ENCODE measurements around the gene DNM3. TPM values are rescaled to one million over a fixed set of nuclear protein-coding genes. Genes with fewer than 3 reads are reported as not detected.

The DNM3 gene
- total RNA-seq, 1 experiment from 2014 or later, result 0.71 TPM

GRCh38 chr1:172245788-172246187 is 404.5 kb downstream of the DNM3 start:
- TF ChIP-seq CTCF (conservative IDR thresholded peaks at IDR 0.05; ENCODE audit: low read depth, low read length) (no peak), EZH2 (IDR thresholded peaks at IDR 0.05; ENCODE audit: borderline replicate concordance, low read depth, low read length, poor library complexity, severe bottlenecking) (no peak)
- BruUV-seq (replicated peaks), result no TSS peak
- Histone ChIP-seq H3K9me3 (ENCODE audit: low read depth, low read length, poor library complexity, severe bottlenecking) (no peaks in the 10 kb centered on the region), H3K36me3 (ENCODE audit: insufficient read depth, low read length, poor library complexity, severe bottlenecking) (no peaks in the 10 kb centered on the region), H3K27ac (ENCODE audit: low read depth, low read length, poor library complexity, severe bottlenecking) (no peak overlapping the region), H3K4me1 (ENCODE audit: insufficient read depth, low read length, poor library complexity, severe bottlenecking) (no peaks in the 10 kb centered on the region), H3K27me3 (replicated peaks; ENCODE audit: insufficient read depth, low read depth, low read length, poor library complexity) (no peaks in the 10 kb centered on the region), H3K4me3 (ENCODE audit: low read depth, low read length, poor library complexity, severe bottlenecking) (no peak overlapping the region)
- POLR2A ChIA-PET (ENCODE audit: low non-redundant PET), result no interaction called here
- intact Hi-C loops (cut with micrococcal nuclease; ENCODE audit: unreplicated experiment), result no loop called here
- DNase-seq (ENCODE audit: low spot score), result no peak
- CTCF ChIA-PET, result no interaction called here

GRCh38 chr1:172246521-172247390 is 405.5 kb downstream of the DNM3 start:
- CTCF ChIA-PET, result no interaction called here
- no peak overlapping the region for H3K4me3 ChIP-seq (ENCODE audit: low read depth, low read length, poor library complexity, severe bottlenecking)
- no peaks in the 10 kb centered on the region for H3K36me3 ChIP-seq (ENCODE audit: insufficient read depth, low read length, poor library complexity, severe bottlenecking)
- no peak for DNase-seq (ENCODE audit: low spot score)
- POLR2A ChIA-PET (ENCODE audit: low non-redundant PET), result no interaction called here
- no peak overlapping the region for H3K27ac ChIP-seq (ENCODE audit: low read depth, low read length, poor library complexity, severe bottlenecking)
- no peaks in the 10 kb centered on the region for H3K4me1 ChIP-seq (ENCODE audit: insufficient read depth, low read length, poor library complexity, severe bottlenecking)
- no peak for TF ChIP-seq EZH2 (IDR thresholded peaks at IDR 0.05; ENCODE audit: borderline replicate concordance, low read depth, low read length, poor library complexity, severe bottlenecking)
- no peak for TF ChIP-seq CTCF (conservative IDR thresholded peaks at IDR 0.05; ENCODE audit: low read depth, low read length)
- intact Hi-C loops (cut with micrococcal nuclease; ENCODE audit: unreplicated experiment), result no loop called here
- BruUV-seq (replicated peaks), result no TSS peak
- no peaks in the 10 kb centered on the region for H3K27me3 ChIP-seq (replicated peaks; ENCODE audit: insufficient read depth, low read depth, low read length, poor library complexity)
- H3K9me3 ChIP-seq (ENCODE audit: low read depth, low read length, poor library complexity, severe bottlenecking), result no peaks in the 10 kb centered on the region

GRCh38 chr1:172251486-172251885 is 410.2 kb downstream of the DNM3 start:
- BruUV-seq (replicated peaks), result no TSS peak
- DNase-seq (ENCODE audit: low spot score), result no peak
- Histone ChIP-seq H3K4me1 (ENCODE audit: insufficient read depth, low read length, poor library complexity, severe bottlenecking) (peaks cover 8% of the 10 kb centered on the region), H3K27me3 (replicated peaks; ENCODE audit: insufficient read depth, low read depth, low read length, poor library complexity) (no peaks in the 10 kb centered on the region), H3K9me3 (ENCODE audit: low read depth, low read length, poor library complexity, severe bottlenecking) (no peaks in the 10 kb centered on the region), H3K27ac (ENCODE audit: low read depth, low read length, poor library complexity, severe bottlenecking) (no peak overlapping the region), H3K36me3 (ENCODE audit: insufficient read depth, low read length, poor library complexity, severe bottlenecking) (no peaks in the 10 kb centered on the region), H3K4me3 (ENCODE audit: low read depth, low read length, poor library complexity, severe bottlenecking) (no peak overlapping the region)
- CTCF ChIA-PET, result no interaction called here
- TF ChIP-seq EZH2 (IDR thresholded peaks at IDR 0.05; ENCODE audit: borderline replicate concordance, low read depth, low read length, poor library complexity, severe bottlenecking) (no peak), CTCF (conservative IDR thresholded peaks at IDR 0.05; ENCODE audit: low read depth, low read length) (no peak)
- POLR2A ChIA-PET (ENCODE audit: low non-redundant PET), result no interaction called here
- intact Hi-C loops (cut with micrococcal nuclease; ENCODE audit: unreplicated experiment), result no loop called here

Measured in A673 (cell line).